ENCODE results near the gene SYNPO.

The SYNPO gene

GRCh38 chr5:150640311-150641005 is at the start of gene SYNPO:
TSS of gene SYNPO (plus strand) at chr5:150640660. CDS start at chr5:150648276, 7,616 bp downstream.
- no peak for DNase-seq (ENCODE audit: low read depth in 3 of 3)

- no peak for DNase-seq (ENCODE audit: low read depth in 3 of 3)
Measured at GRCh38 chr5:150590979-150591695, 49.3 kb upstream of the SYNPO start.

- DNase-seq (ENCODE audit: low read depth in 3 of 3): no peak
Measured at GRCh38 chr5:150593593-150593992, 46.9 kb upstream of the SYNPO start.

GRCh38 chr5:150593996-150594395 is 46.5 kb upstream of the SYNPO start:
- DNase-seq (ENCODE audit: low read depth in 3 of 3): no peak

GRCh38 chr5:150595466-150596031 is 44.9 kb upstream of the SYNPO start:
- DNase-seq (ENCODE audit: low read depth in 3 of 3): no peak

GRCh38 chr5:150596313-150596712 is 44.1 kb upstream of the SYNPO start:
- no peak for DNase-seq (ENCODE audit: low read depth in 3 of 3)

- DNase-seq (ENCODE audit: low read depth in 3 of 3): no peak
Measured at GRCh38 chr5:150596826-150597225, 43.6 kb upstream of the SYNPO start.

GRCh38 chr5:150598006-150598405 is 42.5 kb upstream of the SYNPO start:
- no peak for DNase-seq (ENCODE audit: low read depth in 3 of 3)

- DNase-seq (ENCODE audit: low read depth in 3 of 3): no peak
Measured at GRCh38 chr5:150598821-150599273, 41.6 kb upstream of the SYNPO start.

- DNase-seq (ENCODE audit: low read depth in 3 of 3): no peak
Measured at GRCh38 chr5:150599281-150599680, 41.2 kb upstream of the SYNPO start.

- DNase-seq (ENCODE audit: low read depth in 3 of 3): no peak
Measured at GRCh38 chr5:150599917-150600511, 40.4 kb upstream of the SYNPO start.

- DNase-seq (ENCODE audit: low read depth in 3 of 3): no peak
Measured at GRCh38 chr5:150600616-150601490, 39.6 kb upstream of the SYNPO start.

GRCh38 chr5:150601491-150602345 is 38.7 kb upstream of the SYNPO start:
- DNase-seq (ENCODE audit: low read depth in 3 of 3): no peak

- DNase-seq (ENCODE audit: low read depth in 3 of 3): no peak
Measured at GRCh38 chr5:150603052-150603451, 37.4 kb upstream of the SYNPO start.

GRCh38 chr5:150603491-150603890 is 37.0 kb upstream of the SYNPO start:
- DNase-seq (ENCODE audit: low read depth in 3 of 3): no peak

GRCh38 chr5:150604010-150604409 is 36.5 kb upstream of the SYNPO start:
- DNase-seq (ENCODE audit: low read depth in 3 of 3): no peak

GRCh38 chr5:150604894-150605440 is 35.5 kb upstream of the SYNPO start:
- DNase-seq (ENCODE audit: low read depth in 3 of 3): no peak

- DNase-seq (ENCODE audit: low read depth in 3 of 3): no peak
Measured at GRCh38 chr5:150605546-150605945, 34.9 kb upstream of the SYNPO start.

GRCh38 chr5:150606476-150606875 is 34.0 kb upstream of the SYNPO start:
- no peak for DNase-seq (ENCODE audit: low read depth in 3 of 3)

GRCh38 chr5:150607105-150607504 is 33.4 kb upstream of the SYNPO start:
- DNase-seq (ENCODE audit: low read depth in 3 of 3): no peak

Measured in stimulated activated CD4-positive, alpha-beta T cell treated with anti-CD3 and anti-CD28 coated beads, TNF-alpha, amount 100 ng/mL, for 4 hours (primary cell).